PFSK-1 (cell line): Measurements from ENCODE around the gene PRKAG2.

Experiments used
- FOXP2 ChIP-seq: optimal IDR thresholded peaks from 2 replicates; pipeline ENCODE3; 2011; ENCODE audit warnings: borderline replicate concordance, control low read depth, inconsistent platforms; ENCODE audit not compliant: insufficient read depth; ENCODE audit errors: extremely low read length, extremely low read depth
- POLR2AphosphoS5 ChIP-seq: IDR thresholded peaks from 2 replicates; pipeline ENCODE4 v1.6.1; 2012; ENCODE audit warnings: low read depth, mild to moderate bottlenecking, control low read depth, low read length, moderate library complexity
- REST ChIP-seq, 2 experiments: IDR thresholded peaks; 2 replicates each; pipeline versions ENCODE4 v1.6.1 to v1.8.0; 2011 to 2012; ENCODE audit warnings: low read depth in 2 of 2, low read length in 2 of 2, control low read depth in 1 of 2, inconsistent platforms in 1 of 2, mild to moderate bottlenecking in 1 of 2, moderate library complexity in 1 of 2; ENCODE audit not compliant: insufficient read depth in 1 of 2
- SIN3A ChIP-seq: IDR thresholded peaks from 2 replicates; pipeline ENCODE4 v1.6.1; 2012; ENCODE audit warnings: mild to moderate bottlenecking, low read length, moderate library complexity, borderline replicate concordance; ENCODE audit not compliant: insufficient read depth
- TAF1 ChIP-seq: IDR thresholded peaks from 2 replicates; pipeline ENCODE4 v1.6.1; 2012; ENCODE audit warnings: low read length, control low read depth, borderline replicate concordance; ENCODE audit not compliant: insufficient read depth

The PRKAG2 gene

GRCh38 chr7:151923097-151923876 is 46.4 kb upstream of the PRKAG2 start:
- TF ChIP-seq TAF1 (no peak), SIN3A (no peak), POLR2AphosphoS5 (no peak), FOXP2 (no peak), REST (IDR thresholded peaks at IDR 0.05; ENCODE audit: insufficient read depth in 1 of 2, low read depth in 2 of 2, low read length in 2 of 2) (no peak)

- no peak for TF ChIP-seq FOXP2
- TF ChIP-seq TAF1 = no peak
- no peak for TF ChIP-seq REST (IDR thresholded peaks at IDR 0.05; ENCODE audit: insufficient read depth in 1 of 2, low read depth in 2 of 2, low read length in 2 of 2)
- TF ChIP-seq SIN3A = no peak
- no peak for TF ChIP-seq POLR2AphosphoS5
These were observed 44.5 kb upstream of the PRKAG2 start for GRCh38 chr7:151921451-151921850.

DNA sequence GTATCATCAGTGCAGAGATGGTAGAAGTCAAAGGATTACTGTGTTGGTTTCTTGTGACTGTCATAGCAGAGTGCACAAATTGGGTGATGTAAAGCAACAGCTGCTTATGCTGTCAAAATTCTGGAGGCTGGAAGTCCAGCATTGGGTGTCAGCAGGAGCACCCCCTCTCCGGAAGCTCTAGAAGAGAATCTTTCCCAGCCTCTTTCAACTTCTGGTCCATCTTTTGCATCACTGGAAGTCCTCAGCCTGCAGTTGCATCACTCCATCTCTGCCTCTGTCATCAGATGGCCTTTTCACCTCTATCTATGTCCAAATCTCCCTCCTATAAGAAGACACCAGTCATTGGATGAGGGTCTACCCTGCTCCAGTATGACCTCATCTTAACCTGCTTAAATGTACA is 43.6 kb upstream of the PRKAG2 start:
- TF ChIP-seq TAF1 (no peak), POLR2AphosphoS5 (no peak), REST (IDR thresholded peaks at IDR 0.05; ENCODE audit: insufficient read depth in 1 of 2, low read depth in 2 of 2, low read length in 2 of 2) (no peak), SIN3A (no peak), FOXP2 (no peak)

DNA sequence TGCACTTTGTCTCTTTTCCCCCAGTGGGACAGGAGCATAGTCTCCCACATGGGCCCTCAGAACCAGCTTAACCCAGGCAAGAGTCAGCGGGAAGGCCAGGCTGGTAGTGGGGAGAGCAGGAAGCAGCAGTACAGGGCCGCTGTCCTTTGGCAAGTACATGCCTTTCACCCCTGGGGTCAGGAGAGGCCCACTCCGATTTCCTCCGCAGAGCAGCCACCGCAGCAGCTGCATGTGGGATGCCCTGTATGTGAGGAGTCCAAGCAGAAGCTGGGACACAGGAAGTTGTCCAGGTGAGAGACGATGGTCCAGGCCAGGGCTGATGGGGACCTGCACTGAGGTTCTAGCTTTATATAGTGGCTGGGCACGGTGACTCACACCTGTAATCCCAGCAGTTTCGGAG is 42.7 kb upstream of the PRKAG2 start:
- TF ChIP-seq TAF1 = no peak
- TF ChIP-seq REST (IDR thresholded peaks at IDR 0.05; ENCODE audit: insufficient read depth in 1 of 2, low read depth in 2 of 2, low read length in 2 of 2) = no peak
- no peak for TF ChIP-seq SIN3A
- TF ChIP-seq POLR2AphosphoS5 = no peak

- TF ChIP-seq POLR2AphosphoS5 (no peak), TAF1 (no peak), FOXP2 (no peak), REST (IDR thresholded peaks at IDR 0.05; ENCODE audit: insufficient read depth in 1 of 2, low read depth in 2 of 2, low read length in 2 of 2) (no peak), SIN3A (no peak)
These were observed 41.6 kb upstream of the PRKAG2 start for GRCh38 chr7:151918510-151918843.
